K562 (cell line): Measurements from ENCODE around the gene LRRC75A. TPM values are rescaled to one million over a fixed set of nuclear protein-coding genes. Genes with fewer than 3 reads are reported as not detected.

ENCODE experiments used
- CBFA2T2 ChIP-seq: fragments of 450-650 bp; conservative IDR thresholded peaks from 2 replicates; pipeline ENCODE4 v1.6.1; 2017; ENCODE audit warnings: mild to moderate bottlenecking
- CREB3L1 ChIP-seq: fragments of 450-650 bp; IDR thresholded peaks from 2 replicates; pipeline ENCODE4 v1.6.1; 2014; ENCODE audit warnings: low read depth, mild to moderate bottlenecking, moderate library complexity, borderline replicate concordance
- CTCFL ChIP-seq: IDR thresholded peaks from 2 replicates; pipeline ENCODE4 v1.6.1; 2011; ENCODE audit warnings: borderline replicate concordance, low read depth, mild to moderate bottlenecking, moderate library complexity, low read length; ENCODE audit not compliant: insufficient read depth, poor library complexity, severe bottlenecking
- GATAD2A ChIP-seq: fragments of 450-650 bp; IDR thresholded peaks from 2 replicates; pipeline ENCODE4 v1.6.1; 2017
- GATAD2B ChIP-seq: fragments of 450-650 bp; IDR thresholded peaks from 2 replicates; pipeline ENCODE4 v1.6.1; 2017; ENCODE audit warnings: mild to moderate bottlenecking, borderline replicate concordance
- HMG20A ChIP-seq: fragments of 450-650 bp; formaldehyde crosslinking; conservative IDR thresholded peaks from 2 replicates; pipeline ENCODE4 v1.4.0; 2020; ENCODE audit warnings: mild to moderate bottlenecking, mixed read lengths
- NCOA1 ChIP-seq: fragments of 450-650 bp; IDR thresholded peaks from 2 replicates; pipeline ENCODE4 v1.6.1; 2016; ENCODE audit warnings: low read depth
- NFXL1 ChIP-seq: fragments of 450-650 bp; formaldehyde crosslinking; IDR thresholded peaks from 2 replicates; pipeline ENCODE4 v1.4.0; 2021; ENCODE audit warnings: mild to moderate bottlenecking
- SIN3A ChIP-seq, 2 experiments: fragments of 150-350 bp in 1 of 2; IDR thresholded peaks; 2 replicates each; pipeline ENCODE4 v1.6.1; 2011 to 2016; ENCODE audit warnings: borderline replicate concordance in 2 of 2, low read depth in 2 of 2, low read length in 2 of 2, mild to moderate bottlenecking in 2 of 2, moderate library complexity in 2 of 2; ENCODE audit not compliant: control insufficient read depth in 1 of 2
- SMAD1 ChIP-seq: fragments of 150-350 bp; IDR thresholded peaks from 2 replicates; pipeline ENCODE4 v1.6.1; 2014; ENCODE audit warnings: low read length, low read depth; ENCODE audit not compliant: partially characterized antibody
- TRIM28 ChIP-seq: fragments of 450-650 bp; IDR thresholded peaks from 2 replicates; pipeline ENCODE4 v1.6.1; 2017
- ZBTB33 ChIP-seq: sonication (generic); formaldehyde crosslinking; IDR thresholded peaks from 2 replicates; pipeline ENCODE4 v1.8.1; 2023; ENCODE audit warnings: mild to moderate bottlenecking, missing genetic modification reagents
- ZMIZ1 ChIP-seq, 2 experiments: fragments of 150-350 bp in 1 of 2; IDR thresholded peaks; 2 replicates each; pipeline ENCODE4 v1.6.1; 2012 to 2016; ENCODE audit warnings: low read depth in 2 of 2, low read length in 2 of 2, mild to moderate bottlenecking in 1 of 2, moderate library complexity in 1 of 2
- ZNF184 ChIP-seq: sonication (generic); formaldehyde crosslinking; IDR thresholded peaks from 2 replicates; pipeline ENCODE4 v1.5.0; 2020; ENCODE audit warnings: missing genetic modification reagents
- polyA plus RNA-seq, 8 experiments: library from polyadenylated mRNA; depleted of rRNA in 4 of 8; stranded (reverse) in 5 of 8; unstranded in 3 of 8; fragments of >200 nt; fragmentation: Nextera tagmentation in 2 of 8; fragmentation: Illumina TruSeq in 1 of 8; extraction: Ambion mirVana in 2 of 8; extraction: Trizol in 1 of 8; gene quantifications; 2 replicates each; pipeline versions ENCODE4 v1.2.1 to v1.2.3, GENCODE V29; 2011 to 2014; ENCODE audit warnings: inconsistent platforms in 1 of 8, missing spikeins in 1 of 8
- total RNA-seq, 7 experiments: library from RNA; depleted of rRNA in 6 of 7; stranded (reverse); fragments of >200 nt in 6 of 7; fragmentation: Illumina TruSeq in 2 of 7; extraction: Trizol in 2 of 7; gene quantifications; 2 replicates each; pipeline versions ENCODE4 v1.2.1 to v1.2.3, GENCODE V29; 2011 to 2021; ENCODE audit warnings: low replicate concordance in 1 of 7
- TF ChIP-seq, protein P1 (sequence below): fragments of 450-650 bp; formaldehyde crosslinking; IDR thresholded peaks from 2 replicates; pipeline ENCODE4 v1.4.0; 2020; ENCODE audit warnings: mild to moderate bottlenecking, moderate library complexity
- TF ChIP-seq, protein P2 (sequence below): sonication (generic); IDR thresholded peaks from 2 replicates; pipeline ENCODE4 v1.6.1; 2016

The LRRC75A gene
- total and polyA plus RNA-seq, 9 of the 15 experiments (the other 6 are each of a cell fraction or from before 2014, with no cell fraction given): 0.04 to 0.34 (median 0.08) TPM; not detected in 5

- TF ChIP-seq GATAD2A (no peak), CBFA2T2 (no peak), SMAD1 (no peak), TRIM28 (no peak), ZBTB33 (CRISPR knock-in tag) (no peak), ZMIZ1 (IDR thresholded peaks at IDR 0.05; ENCODE audit: low read depth in 2 of 2, low read length in 2 of 2) (no peak), HMG20A (CRISPR knock-in tag) (no peak), ZNF184 (CRISPR knock-in tag) (no peak), GATAD2B (no peak), NCOA1 (no peak), CREB3L1 (no peak), SIN3A (IDR thresholded peaks at IDR 0.05; ENCODE audit: borderline replicate concordance in 2 of 2, control insufficient read depth in 1 of 2, low read depth in 2 of 2, low read length in 2 of 2) (peak in 1 of 2 experiments; percentile 3; a peak in 1 of 4 replicates), CTCFL (no peak), NFXL1 (CRISPR knock-in tag) (no peak)
- TF ChIP-seq, protein P1, sequence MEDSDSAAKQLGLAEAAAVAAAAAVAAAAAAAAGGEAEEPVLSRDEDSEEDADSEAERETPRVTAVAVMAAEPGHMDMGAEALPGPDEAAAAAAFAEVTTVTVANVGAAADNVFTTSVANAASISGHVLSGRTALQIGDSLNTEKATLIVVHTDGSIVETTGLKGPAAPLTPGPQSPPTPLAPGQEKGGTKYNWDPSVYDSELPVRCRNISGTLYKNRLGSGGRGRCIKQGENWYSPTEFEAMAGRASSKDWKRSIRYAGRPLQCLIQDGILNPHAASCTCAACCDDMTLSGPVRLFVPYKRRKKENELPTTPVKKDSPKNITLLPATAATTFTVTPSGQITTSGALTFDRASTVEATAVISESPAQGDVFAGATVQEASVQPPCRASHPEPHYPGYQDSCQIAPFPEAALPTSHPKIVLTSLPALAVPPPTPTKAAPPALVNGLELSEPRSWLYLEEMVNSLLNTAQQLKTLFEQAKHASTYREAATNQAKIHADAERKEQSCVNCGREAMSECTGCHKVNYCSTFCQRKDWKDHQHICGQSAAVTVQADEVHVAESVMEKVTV (CRISPR knock-in tag): no peak
- TF ChIP-seq, protein P2, sequence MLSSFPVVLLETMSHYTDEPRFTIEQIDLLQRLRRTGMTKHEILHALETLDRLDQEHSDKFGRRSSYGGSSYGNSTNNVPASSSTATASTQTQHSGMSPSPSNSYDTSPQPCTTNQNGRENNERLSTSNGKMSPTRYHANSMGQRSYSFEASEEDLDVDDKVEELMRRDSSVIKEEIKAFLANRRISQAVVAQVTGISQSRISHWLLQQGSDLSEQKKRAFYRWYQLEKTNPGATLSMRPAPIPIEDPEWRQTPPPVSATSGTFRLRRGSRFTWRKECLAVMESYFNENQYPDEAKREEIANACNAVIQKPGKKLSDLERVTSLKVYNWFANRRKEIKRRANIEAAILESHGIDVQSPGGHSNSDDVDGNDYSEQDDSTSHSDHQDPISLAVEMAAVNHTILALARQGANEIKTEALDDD: peak; percentile 48
Observed at GRCh38 chr17:16439811-16440351, 52.1 kb downstream of the LRRC75A start (continued).
